ENCODE data around the gene FANCC. TPM values are rescaled to one million over a fixed set of nuclear protein-coding genes. Genes with fewer than 3 reads are reported as not detected.

The FANCC gene
- total RNA-seq, 1 experiment from 2014 or later, result 19.4 TPM

DNA sequence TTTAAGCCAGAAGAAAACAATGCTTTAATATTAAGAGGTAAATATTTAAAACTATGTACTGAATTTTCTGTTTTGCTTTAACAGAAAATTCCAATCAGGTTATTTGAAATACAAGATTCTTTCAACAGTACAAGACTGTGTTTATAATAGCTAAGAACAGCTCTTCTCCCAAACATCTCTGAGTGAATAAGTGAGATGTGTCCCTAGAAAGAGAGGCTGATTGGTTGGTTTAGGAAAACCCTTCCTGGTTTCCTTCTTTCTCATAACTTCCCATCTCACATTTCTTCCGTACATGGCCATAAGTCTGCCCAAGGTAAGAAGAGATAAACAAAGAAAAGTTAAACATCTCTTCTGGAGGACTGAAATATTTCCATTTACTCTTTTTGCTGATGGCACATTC is 145.9 kb downstream of the FANCC start:
- BruUV-seq (replicated peaks), result no TSS peak
- POLR2A ChIA-PET, result no interaction called here
- ATAC-seq, result no peak
- H3K9ac ChIP-seq (ENCODE audit: low read length), result no peak overlapping the region
- DNase-seq (ENCODE audit: low read depth, low spot score), result no peak
- no peaks in the 10 kb centered on the region for H4K20me1 ChIP-seq (ENCODE audit: insufficient read depth)
- no peaks in the 10 kb centered on the region for H3K79me2 ChIP-seq (ENCODE audit: insufficient read depth, low read length)
- intact Hi-C loops (cut with micrococcal nuclease), result no loop called here
- H3K4me2 ChIP-seq (ENCODE audit: low read length), result no peak overlapping the region
- no peak overlapping the region for H2AFZ ChIP-seq (ENCODE audit: low read depth, low read length, poor library complexity, severe bottlenecking)
- TF ChIP-seq YY1 (IDR thresholded peaks at IDR 0.05; ENCODE audit: extremely low read depth, insufficient replicate concordance, low read depth, low read length), result no peak
- no peak for TF ChIP-seq POLR2AphosphoS5 (IDR thresholded peaks at IDR 0.05; ENCODE audit: low read depth, low read length)
- no peak for TF ChIP-seq CEBPB (IDR thresholded peaks at IDR 0.05; ENCODE audit: low read depth)
- TF ChIP-seq JUND (IDR thresholded peaks at IDR 0.05), result no peak
- no peak for TF ChIP-seq SIN3A (IDR thresholded peaks at IDR 0.05; ENCODE audit: low read depth)
- TF ChIP-seq ZFX (IDR thresholded peaks at IDR 0.05), result no peak
- TF ChIP-seq, protein P1, sequence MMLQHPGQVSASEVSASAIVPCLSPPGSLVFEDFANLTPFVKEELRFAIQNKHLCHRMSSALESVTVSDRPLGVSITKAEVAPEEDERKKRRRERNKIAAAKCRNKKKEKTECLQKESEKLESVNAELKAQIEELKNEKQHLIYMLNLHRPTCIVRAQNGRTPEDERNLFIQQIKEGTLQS (IDR thresholded peaks at IDR 0.05), result no peak
- TF ChIP-seq RAD21 (IDR thresholded peaks at IDR 0.05; ENCODE audit: low read depth), result no peak
- CTCF ChIA-PET, result no interaction called here
- H3K9me3 ChIP-seq (ENCODE audit: control insufficient read depth in 1 of 2, insufficient read depth in 1 of 2, low read depth in 1 of 2, low read length in 2 of 2), result no peaks in the 10 kb centered on the region
- no peaks in the 10 kb centered on the region for H3K27me3 ChIP-seq (ENCODE audit: insufficient read depth, low read length)
- no peaks in the 10 kb centered on the region for H3K36me3 ChIP-seq (ENCODE audit: control insufficient read depth in 1 of 2, insufficient read depth in 2 of 2, low read length in 2 of 2)
- RAD21 ChIA-PET (ENCODE audit: low non-redundant PET in 1 of 2, low total read pairs in 2 of 2, uncharacterized antibody in 2 of 2, unreplicated experiment in 2 of 2), result no interaction called here
- H3K4me3 ChIP-seq (replicated peaks in 1 of 2; ENCODE audit: low read depth in 1 of 2, low read length in 2 of 2), result no peak overlapping the region
- H3K9me2 ChIP-seq (ENCODE audit: insufficient read depth), result no peaks in the 10 kb centered on the region
- H3K27ac ChIP-seq (ENCODE audit: low read depth, low read length), result no peak overlapping the region
- H3K4me1 ChIP-seq (ENCODE audit: control insufficient read depth in 1 of 2, insufficient read depth in 2 of 2, low read length in 2 of 2), result no peaks in the 10 kb centered on the region

DNA sequence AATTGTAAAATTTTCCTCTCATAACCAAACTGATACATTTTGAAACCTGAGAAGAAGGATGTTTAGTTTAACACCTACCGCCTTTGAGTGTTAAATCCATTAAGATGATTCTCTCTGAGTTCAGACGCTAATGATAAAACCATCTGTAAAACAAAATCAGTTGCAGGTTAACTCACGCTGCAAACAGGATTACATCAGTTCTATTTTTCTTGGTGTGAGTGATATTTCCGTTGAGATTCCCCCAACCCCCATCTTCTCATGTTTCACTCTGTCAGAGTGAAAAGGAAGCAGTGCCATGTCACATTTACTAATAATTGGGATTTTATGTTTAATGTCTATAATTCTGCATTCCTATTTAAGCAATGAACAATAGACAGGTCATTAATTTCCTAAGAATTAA is 146.5 kb downstream of the FANCC start:
- ChIA-PET CTCF (no interaction called here), POLR2A (no interaction called here), RAD21 (ENCODE audit: low non-redundant PET in 1 of 2, low total read pairs in 2 of 2, uncharacterized antibody in 2 of 2, unreplicated experiment in 2 of 2) (no interaction called here)
- Histone ChIP-seq H3K4me3 (replicated peaks in 1 of 2; ENCODE audit: low read depth in 1 of 2, low read length in 2 of 2) (no peak overlapping the region), H3K9me2 (ENCODE audit: insufficient read depth) (no peaks in the 10 kb centered on the region), H3K4me2 (ENCODE audit: low read length) (no peak overlapping the region), H3K27ac (ENCODE audit: low read depth, low read length) (no peak overlapping the region), H2AFZ (ENCODE audit: low read depth, low read length, poor library complexity, severe bottlenecking) (no peak overlapping the region), H3K27me3 (ENCODE audit: insufficient read depth, low read length) (no peaks in the 10 kb centered on the region), H3K9me3 (ENCODE audit: control insufficient read depth in 1 of 2, insufficient read depth in 1 of 2, low read depth in 1 of 2, low read length in 2 of 2) (no peaks in the 10 kb centered on the region), H3K9ac (ENCODE audit: low read length) (no peak overlapping the region), H3K79me2 (ENCODE audit: insufficient read depth, low read length) (no peaks in the 10 kb centered on the region), H3K4me1 (ENCODE audit: control insufficient read depth in 1 of 2, insufficient read depth in 2 of 2, low read length in 2 of 2) (no peaks in the 10 kb centered on the region), H4K20me1 (ENCODE audit: insufficient read depth) (no peaks in the 10 kb centered on the region), H3K36me3 (ENCODE audit: control insufficient read depth in 1 of 2, insufficient read depth in 2 of 2, low read length in 2 of 2) (no peaks in the 10 kb centered on the region)
- ATAC-seq (no peak), DNase-seq (ENCODE audit: low read depth, low spot score) (no peak)
- BruUV-seq (replicated peaks), result no TSS peak
- intact Hi-C loops (cut with micrococcal nuclease), result no loop called here
- no peak for TF ChIP-seq ZBTB33 (IDR thresholded peaks at IDR 0.05; ENCODE audit: extremely low read depth, insufficient replicate concordance, low read length)
- no peak for TF ChIP-seq ZNF274 (IDR thresholded peaks at IDR 0.05; ENCODE audit: low read depth, low read length)
- TF ChIP-seq, protein P1 (IDR thresholded peaks at IDR 0.05), result no peak
- no peak for TF ChIP-seq EZH2phosphoT487 (IDR thresholded peaks at IDR 0.05; ENCODE audit: borderline replicate concordance)
- TF ChIP-seq SIN3A (IDR thresholded peaks at IDR 0.05; ENCODE audit: low read depth), result no peak
- no peak for TF ChIP-seq RAD21 (IDR thresholded peaks at IDR 0.05; ENCODE audit: low read depth)
- TF ChIP-seq, protein P2, sequence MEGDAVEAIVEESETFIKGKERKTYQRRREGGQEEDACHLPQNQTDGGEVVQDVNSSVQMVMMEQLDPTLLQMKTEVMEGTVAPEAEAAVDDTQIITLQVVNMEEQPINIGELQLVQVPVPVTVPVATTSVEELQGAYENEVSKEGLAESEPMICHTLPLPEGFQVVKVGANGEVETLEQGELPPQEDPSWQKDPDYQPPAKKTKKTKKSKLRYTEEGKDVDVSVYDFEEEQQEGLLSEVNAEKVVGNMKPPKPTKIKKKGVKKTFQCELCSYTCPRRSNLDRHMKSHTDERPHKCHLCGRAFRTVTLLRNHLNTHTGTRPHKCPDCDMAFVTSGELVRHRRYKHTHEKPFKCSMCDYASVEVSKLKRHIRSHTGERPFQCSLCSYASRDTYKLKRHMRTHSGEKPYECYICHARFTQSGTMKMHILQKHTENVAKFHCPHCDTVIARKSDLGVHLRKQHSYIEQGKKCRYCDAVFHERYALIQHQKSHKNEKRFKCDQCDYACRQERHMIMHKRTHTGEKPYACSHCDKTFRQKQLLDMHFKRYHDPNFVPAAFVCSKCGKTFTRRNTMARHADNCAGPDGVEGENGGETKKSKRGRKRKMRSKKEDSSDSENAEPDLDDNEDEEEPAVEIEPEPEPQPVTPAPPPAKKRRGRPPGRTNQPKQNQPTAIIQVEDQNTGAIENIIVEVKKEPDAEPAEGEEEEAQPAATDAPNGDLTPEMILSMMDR (IDR thresholded peaks at IDR 0.05 in 2 of 3, conservative IDR thresholded peaks at IDR 0.05 in 1 of 3; ENCODE audit: borderline replicate concordance in 1 of 3, insufficient read depth in 1 of 3, low read depth in 2 of 3, low read length in 2 of 3), result no peak
- no peak for TF ChIP-seq MAX (IDR thresholded peaks at IDR 0.05)
- no peak for TF ChIP-seq TCF7L2 (IDR thresholded peaks at IDR 0.05; ENCODE audit: borderline replicate concordance, extremely low read depth, insufficient read depth, insufficient read length)
- no peak for TF ChIP-seq CEBPB (IDR thresholded peaks at IDR 0.05; ENCODE audit: low read depth)
- no peak for TF ChIP-seq ELF1 (IDR thresholded peaks at IDR 0.05; ENCODE audit: borderline replicate concordance, low read depth)
- TF ChIP-seq POLR2A (IDR thresholded peaks at IDR 0.05; ENCODE audit: borderline replicate concordance, extremely low read depth, insufficient read depth, insufficient read length), result no peak
